Chondrocyte (in vitro differentiated cells): ENCODE results near the gene TMEM63C. TPM values are rescaled to one million over a fixed set of nuclear protein-coding genes. Genes with fewer than 3 reads are reported as not detected.

Experiments
- DNase-seq: peaks from one replicate; pipeline ENCODE4 v3.0.0; 2021; ENCODE audit warnings: mixed read lengths, low spot score
- H3K27ac Mint-ChIP-seq: one replicate; pipeline ENCODE4 v1.8.0; 2021; ENCODE audit warnings: mild to moderate bottlenecking, moderate library complexity, mixed read lengths; ENCODE audit not compliant: unreplicated experiment
- H3K27me3 Mint-ChIP-seq: 2 replicates; pipeline ENCODE4 v1.8.0; 2021; ENCODE audit warnings: low read depth, mixed read lengths
- H3K36me3 Mint-ChIP-seq: 2 replicates; pipeline ENCODE4 v1.8.0; 2021; ENCODE audit warnings: low read depth, mixed read lengths
- H3K4me1 Mint-ChIP-seq: 2 replicates; pipeline ENCODE4 v1.8.0; 2021; ENCODE audit warnings: low read depth, mild to moderate bottlenecking, mixed read lengths
- H3K4me3 Mint-ChIP-seq: one replicate; pipeline ENCODE4 v1.8.0; 2021; ENCODE audit warnings: mild to moderate bottlenecking, moderate library complexity, mixed read lengths; ENCODE audit not compliant: unreplicated experiment
- H3K9me3 Mint-ChIP-seq: 2 replicates; pipeline ENCODE4 v1.8.0; 2021; ENCODE audit warnings: low read depth, mixed read lengths
- total RNA-seq: library from RNA; stranded (reverse); gene quantifications from 3 replicates; pipeline ENCODE4 v1.2.1, GENCODE V29; 2021
- TF ChIP-seq, protein P1 (sequence below): fragments of 200-600 bp; sonication (generic); IDR thresholded peaks from 2 replicates; pipeline ENCODE4 v1.5.0; 2021; ENCODE audit warnings: antibody characterized with exemption, mild to moderate bottlenecking, moderate library complexity

The TMEM63C gene
- total RNA-seq, 1 donor from 2014 or later, result 10.3 TPM

DNA sequence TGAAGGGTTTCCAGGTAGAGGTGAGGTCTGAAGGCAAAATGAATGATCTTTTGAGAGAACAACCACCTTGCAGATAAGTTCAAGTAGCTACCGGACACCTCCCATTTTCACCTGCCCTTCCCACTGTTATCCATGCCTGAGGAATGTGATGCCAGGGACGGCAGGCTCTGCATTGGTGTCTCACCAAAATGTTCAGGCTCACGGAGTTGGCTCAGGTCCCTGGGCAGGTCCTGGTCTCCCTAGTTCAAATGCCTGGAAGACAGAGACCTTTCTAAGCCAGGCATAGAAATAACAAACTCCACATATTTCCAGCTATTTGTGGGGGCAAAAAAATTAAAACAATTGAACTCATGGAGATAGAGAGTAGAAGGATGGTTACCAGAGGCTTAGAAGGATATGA lies 36.0 kb downstream of the TMEM63C start:
- Mint-ChIP-seq H3K4me3 (no peak overlapping the region), H3K36me3 (peaks cover 15% of the 10 kb centered on the region), H3K4me1 (no peaks in the 10 kb centered on the region), H3K27ac (no peak overlapping the region), H3K9me3 (no peaks in the 10 kb centered on the region), H3K27me3 (peaks cover 45% of the 10 kb centered on the region)
- TF ChIP-seq, protein P1, sequence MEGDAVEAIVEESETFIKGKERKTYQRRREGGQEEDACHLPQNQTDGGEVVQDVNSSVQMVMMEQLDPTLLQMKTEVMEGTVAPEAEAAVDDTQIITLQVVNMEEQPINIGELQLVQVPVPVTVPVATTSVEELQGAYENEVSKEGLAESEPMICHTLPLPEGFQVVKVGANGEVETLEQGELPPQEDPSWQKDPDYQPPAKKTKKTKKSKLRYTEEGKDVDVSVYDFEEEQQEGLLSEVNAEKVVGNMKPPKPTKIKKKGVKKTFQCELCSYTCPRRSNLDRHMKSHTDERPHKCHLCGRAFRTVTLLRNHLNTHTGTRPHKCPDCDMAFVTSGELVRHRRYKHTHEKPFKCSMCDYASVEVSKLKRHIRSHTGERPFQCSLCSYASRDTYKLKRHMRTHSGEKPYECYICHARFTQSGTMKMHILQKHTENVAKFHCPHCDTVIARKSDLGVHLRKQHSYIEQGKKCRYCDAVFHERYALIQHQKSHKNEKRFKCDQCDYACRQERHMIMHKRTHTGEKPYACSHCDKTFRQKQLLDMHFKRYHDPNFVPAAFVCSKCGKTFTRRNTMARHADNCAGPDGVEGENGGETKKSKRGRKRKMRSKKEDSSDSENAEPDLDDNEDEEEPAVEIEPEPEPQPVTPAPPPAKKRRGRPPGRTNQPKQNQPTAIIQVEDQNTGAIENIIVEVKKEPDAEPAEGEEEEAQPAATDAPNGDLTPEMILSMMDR, result no peak
- DNase-seq, result no peak

DNA sequence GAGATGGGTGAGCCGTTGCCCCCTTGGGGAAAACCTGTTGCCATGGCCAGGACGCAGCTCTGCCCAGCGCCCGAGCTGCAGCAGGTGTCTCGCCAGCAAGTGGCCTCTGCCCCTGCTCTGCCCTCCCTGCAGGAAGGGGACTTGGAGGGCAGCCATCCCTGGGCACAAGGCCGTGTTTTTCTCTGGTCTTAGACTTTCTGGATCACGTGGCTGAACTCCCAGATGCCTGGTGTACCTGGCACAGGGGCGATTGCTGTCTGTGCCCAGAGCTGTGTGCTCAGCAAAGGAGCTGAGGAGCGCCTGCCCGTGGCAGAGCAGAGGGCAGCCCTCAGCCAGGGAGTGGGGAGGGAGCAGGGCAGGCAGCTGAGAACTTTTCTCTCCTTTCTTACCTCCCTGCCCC lies 38.0 kb downstream of the TMEM63C start:
- Mint-ChIP-seq H3K27me3 (peaks cover 44% of the 10 kb centered on the region), H3K4me1 (no peaks in the 10 kb centered on the region), H3K27ac (no peak overlapping the region), H3K4me3 (no peak overlapping the region), H3K9me3 (no peaks in the 10 kb centered on the region), H3K36me3 (peaks cover 15% of the 10 kb centered on the region)
- DNase-seq, result no peak
- TF ChIP-seq, protein P1, result no peak

DNA sequence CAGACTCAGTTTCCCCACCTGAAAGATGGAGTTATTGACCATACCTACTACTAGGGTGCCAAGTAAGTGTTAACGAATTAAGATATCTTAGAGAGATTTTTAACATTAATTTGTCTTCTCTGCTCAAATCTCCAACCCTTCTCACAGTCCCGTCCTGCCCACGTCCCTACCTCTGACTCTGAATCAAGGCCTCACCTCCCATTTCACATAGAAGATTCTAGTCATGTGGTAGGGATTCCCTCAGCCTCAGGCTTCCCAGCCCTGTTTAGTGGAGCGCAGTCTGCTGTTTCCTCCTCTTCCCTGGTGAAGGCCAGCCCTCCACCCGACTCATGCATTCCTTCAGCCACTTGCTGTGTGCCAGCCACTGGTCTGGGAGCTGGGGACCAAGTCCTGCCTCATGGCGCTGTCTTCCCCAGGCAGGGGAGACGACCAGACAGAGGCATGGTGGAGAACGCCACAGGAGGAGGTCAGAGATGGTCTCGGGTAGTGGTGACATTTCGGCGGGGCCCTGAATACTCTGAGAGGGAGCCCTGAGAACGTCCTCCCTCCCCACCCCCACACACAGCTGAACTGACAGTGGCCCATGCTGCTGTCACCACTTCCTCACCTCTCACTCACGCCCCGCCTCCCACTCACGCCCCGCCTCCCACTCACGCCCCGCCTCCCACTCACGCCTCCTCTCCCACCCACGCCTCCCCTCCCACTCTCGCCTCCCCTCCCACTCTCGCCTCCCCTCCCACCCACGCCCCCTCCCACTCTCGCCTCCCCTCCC lies 38.8 kb downstream of the TMEM63C start:
- Mint-ChIP-seq H3K27me3 (peaks cover 38% of the 10 kb centered on the region), H3K9me3 (no peaks in the 10 kb centered on the region), H3K27ac (no peak overlapping the region), H3K36me3 (peaks cover 12% of the 10 kb centered on the region), H3K4me3 (no peak overlapping the region), H3K4me1 (no peaks in the 10 kb centered on the region)
- TF ChIP-seq, protein P1, result no peak
- no peak for DNase-seq

DNA sequence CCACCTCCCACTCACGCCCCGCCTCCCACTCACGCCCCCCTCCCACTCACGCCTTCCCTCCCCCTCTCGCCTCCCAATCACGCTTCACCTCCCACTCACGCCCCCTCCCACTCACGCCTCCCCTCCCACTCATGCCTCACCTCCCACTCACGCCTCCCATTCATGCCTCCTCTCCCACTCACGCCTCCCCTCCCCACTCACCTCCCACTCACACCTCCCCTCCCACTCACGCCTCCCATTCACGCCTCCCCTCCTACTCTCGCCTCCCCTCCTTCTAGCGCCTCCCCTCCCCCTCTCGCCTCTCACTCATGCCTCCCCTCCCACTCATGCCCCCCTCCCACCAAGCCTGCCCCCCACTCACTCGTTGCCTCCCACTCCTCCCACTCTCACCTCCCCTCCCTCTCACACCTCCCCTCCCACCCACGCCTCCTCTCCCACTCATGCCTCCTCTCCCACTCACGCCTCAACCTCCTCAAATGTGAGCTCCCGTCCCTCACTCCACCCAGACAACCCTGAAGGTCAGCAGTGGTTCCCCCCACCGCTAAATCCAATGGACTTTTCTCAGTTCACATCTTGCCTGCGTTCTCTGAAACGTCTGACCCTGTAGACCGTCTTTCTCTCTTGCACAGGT lies 39.8 kb downstream of the TMEM63C start:
- Mint-ChIP-seq H3K4me3 (no peak overlapping the region), H3K4me1 (no peaks in the 10 kb centered on the region), H3K27ac (no peak overlapping the region), H3K9me3 (no peaks in the 10 kb centered on the region), H3K27me3 (peaks cover 29% of the 10 kb centered on the region), H3K36me3 (peaks cover 7% of the 10 kb centered on the region)
- no peak for DNase-seq
- TF ChIP-seq, protein P1, result no peak

DNA sequence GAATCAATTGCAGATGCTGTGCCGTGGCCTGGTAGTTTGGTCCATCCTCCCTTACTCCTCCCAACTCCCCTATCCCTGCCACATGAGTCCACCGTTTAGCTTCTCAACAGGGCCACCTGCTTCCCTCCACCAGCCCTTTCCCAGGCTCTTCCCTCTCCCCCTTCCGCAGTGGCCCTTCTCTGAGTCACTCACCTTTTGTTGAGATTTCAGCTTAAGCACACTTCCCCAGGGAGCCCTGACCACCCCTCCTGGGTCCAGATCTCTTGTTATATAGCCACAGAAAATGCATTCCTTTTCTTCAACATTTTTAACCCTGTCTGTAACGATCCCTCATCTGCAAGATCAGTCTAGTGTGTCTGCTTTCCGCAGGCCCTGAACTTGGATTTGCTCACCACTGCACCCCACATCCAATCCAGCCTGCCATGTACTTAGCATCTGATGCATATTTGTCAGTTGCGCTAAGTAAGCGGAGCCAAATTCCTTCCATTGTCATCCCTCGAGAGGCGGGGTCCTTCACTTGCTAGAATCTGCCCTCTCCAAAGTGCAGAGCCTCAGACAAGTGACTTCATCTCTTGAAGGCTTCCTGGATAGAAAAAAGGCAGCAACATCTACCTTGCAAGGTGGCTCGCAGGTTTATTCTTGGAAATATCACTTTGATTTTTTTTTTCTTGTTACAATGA lies 41.1 kb downstream of the TMEM63C start:
- H3K36me3 Mint-ChIP-seq, result peaks cover 6% of the 10 kb centered on the region
- no peak overlapping the region for H3K4me3 Mint-ChIP-seq
- no peaks in the 10 kb centered on the region for H3K4me1 Mint-ChIP-seq
- TF ChIP-seq, protein P1, result no peak
- no peak overlapping the region for H3K27ac Mint-ChIP-seq
- DNase-seq, result no peak
- peaks cover 18% of the 10 kb centered on the region for H3K27me3 Mint-ChIP-seq
- no peaks in the 10 kb centered on the region for H3K9me3 Mint-ChIP-seq
